ENCODE data around the gene AGPS.
"Not testable (repeated sequence)": the region's sequence is repeated elsewhere in the genome, so short reads cannot be mapped to it uniquely, and the experiment has no call there.

Gene AGPS

DNA sequence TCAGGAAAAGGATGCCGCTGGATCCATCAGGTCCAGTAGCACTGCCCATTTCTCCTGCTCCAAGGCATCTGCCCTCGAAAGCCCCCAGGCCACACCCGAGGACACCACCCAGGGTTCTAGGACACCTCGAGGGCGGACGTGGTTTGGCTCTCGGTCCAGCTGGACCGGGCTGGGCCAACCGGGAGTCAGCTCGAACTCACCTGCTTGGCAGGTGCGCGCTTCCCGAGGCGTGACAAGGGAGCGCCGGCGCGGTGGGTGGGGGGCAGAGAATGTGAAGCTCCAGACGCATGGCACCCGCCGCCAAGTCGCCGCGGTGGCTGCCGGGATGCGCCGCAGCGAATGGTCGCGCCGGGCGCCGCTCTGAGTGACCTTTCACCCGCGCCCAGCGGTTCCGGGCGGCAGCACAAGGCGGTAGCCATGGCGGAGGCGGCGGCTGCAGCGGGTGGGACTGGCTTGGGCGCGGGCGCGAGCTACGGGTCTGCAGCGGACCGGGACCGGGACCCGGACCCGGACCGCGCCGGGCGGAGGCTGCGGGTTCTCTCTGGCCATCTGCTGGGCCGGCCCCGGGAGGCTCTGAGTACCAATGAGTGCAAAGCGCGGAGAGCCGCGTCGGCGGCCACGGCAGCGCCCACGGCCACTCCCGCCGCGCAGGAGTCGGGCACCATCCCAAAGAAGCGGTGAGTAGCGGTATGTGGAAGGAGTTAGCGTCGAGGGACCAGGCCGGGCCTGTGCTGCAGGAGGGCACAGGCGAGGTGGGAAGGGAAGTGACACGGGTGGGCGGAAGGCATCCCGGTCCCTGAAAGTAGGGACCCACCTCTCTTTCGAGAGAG, at the start of gene AGPS:
AGPS (plus strand) TSS at position 401 of the 830 bp plus-strand sequence; CDS start at position 418, 17 bp downstream.
- DNase-seq: peak; percentile 83

DNA sequence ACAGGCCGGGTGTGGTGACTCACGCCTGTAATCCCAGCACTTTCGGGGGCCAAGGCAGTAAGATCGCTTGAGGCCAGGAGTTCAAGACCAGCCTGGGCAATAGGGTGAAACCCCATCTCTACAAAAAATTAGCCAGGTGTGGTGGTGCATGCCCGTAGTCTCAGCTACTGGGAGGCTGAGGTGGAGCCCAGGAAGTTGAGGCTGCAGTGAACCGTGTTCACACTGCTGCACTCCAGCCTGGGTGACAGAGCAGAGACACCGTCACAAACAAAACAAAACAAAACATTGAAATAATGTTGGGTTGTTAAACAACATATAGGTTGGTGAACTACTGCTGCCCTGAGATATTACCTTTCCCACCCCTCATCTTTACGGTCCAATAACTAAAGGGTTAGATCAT, 48.8 kb upstream of the AGPS start:
- DNase-seq: no peak

GRCh38 chr2:177344316-177344715, 48.3 kb upstream of the AGPS start:
- DNase-seq: no peak

DNA sequence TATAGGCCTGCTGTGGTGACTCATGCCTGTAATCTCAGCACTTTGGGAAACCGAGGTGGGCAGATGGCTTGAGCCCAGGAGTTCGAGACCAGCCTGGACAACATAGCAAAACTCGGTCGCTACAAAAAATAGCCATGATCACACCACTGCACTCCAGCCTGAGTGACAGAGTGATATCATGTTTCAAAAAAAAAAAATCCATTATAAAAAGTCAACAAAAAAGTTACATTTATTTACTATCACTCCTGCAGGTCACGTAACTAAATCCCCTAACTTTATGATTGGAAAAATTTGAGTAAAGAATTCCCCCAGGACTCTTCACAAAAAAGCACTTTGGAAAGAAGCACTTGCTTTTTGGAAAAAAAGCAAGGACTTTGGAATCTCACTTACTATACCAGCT, 46.4 kb upstream of the AGPS start:
- no peak for DNase-seq

GRCh38 chr2:177347570-177347969, 45.0 kb upstream of the AGPS start:
- no peak for DNase-seq

GRCh38 chr2:177348118-177348654, 44.4 kb upstream of the AGPS start:
- no peak for DNase-seq

- DNase-seq: no peak
Measured at GRCh38 chr2:177348733-177349693, 43.6 kb upstream of the AGPS start.

GRCh38 chr2:177350624-177351023, 41.9 kb upstream of the AGPS start:
- not testable (repeated sequence) for DNase-seq

GRCh38 chr2:177351121-177351520, 41.5 kb upstream of the AGPS start:
- DNase-seq: not testable (repeated sequence)

- no peak for DNase-seq
Measured at GRCh38 chr2:177352441-177353186, 40.0 kb upstream of the AGPS start.

GRCh38 chr2:177353187-177353478, 39.4 kb upstream of the AGPS start:
- no peak for DNase-seq

DNA sequence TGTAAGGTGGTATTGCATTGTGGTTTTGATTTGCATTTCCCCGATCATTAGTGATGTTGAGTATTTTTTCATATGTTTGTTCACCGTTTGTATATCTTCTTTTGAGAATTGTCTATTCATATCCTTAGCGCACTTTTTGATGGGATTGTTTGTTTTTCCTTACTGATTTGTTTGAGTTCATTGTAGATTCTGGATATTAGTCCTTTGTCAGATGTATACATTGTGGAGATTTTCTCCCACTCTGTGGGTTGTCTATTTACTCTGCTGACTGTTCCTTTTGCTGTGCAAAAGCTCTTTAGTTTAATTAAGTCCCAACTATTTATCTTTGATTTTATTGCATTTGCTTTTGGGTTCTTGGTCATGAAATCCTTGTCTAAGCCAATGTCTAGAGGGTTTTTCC, 38.0 kb upstream of the AGPS start:
- DNase-seq: peak; percentile 49

DNA sequence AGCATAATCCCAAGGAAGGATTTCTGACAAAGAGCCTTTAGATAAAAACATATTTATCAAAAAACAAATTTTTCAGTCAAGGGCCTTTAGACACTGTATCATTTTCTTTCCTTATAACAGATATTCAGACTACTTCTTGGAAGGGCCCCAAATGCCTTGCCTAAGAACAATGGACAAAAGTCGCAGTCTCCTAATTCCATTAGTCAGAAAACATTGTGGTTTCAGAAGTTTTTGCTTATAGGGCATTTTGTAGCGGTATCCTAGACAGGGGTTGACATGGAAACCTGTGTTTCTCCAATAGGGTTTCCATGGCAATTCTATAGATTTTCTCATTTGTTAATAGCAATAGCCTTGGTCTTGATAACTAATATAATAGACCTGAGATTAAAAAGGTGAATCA, 36.7 kb upstream of the AGPS start:
- no peak for DNase-seq

- no peak for DNase-seq
Measured at GRCh38 chr2:177359836-177360595, 32.6 kb upstream of the AGPS start.

- DNase-seq: no peak
Measured at GRCh38 chr2:177362499-177362898, 30.1 kb upstream of the AGPS start.

GRCh38 chr2:177363332-177363731, 29.2 kb upstream of the AGPS start:
- no peak for DNase-seq

GRCh38 chr2:177365764-177366163, 26.8 kb upstream of the AGPS start:
- not testable (repeated sequence) for DNase-seq

DNA sequence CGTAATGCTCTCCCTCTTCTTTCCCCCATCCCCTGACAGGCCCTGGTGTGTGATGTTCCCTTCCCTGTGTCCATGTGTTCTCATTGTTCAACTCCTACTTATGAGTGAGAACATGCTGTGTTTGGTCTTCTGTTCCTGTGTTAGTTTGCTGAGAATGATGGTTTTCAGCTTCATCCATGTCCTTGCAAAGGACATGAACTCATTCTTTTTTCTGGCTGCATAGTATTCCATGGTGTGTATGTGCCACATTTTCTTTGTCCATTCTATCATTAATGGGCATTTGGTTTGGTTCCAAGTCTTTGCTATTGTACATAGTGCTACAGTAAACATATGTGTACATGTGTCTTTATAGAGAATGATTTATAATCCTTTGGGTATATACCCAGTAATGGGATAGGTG, 24.6 kb upstream of the AGPS start:
- DNase-seq: not testable (repeated sequence)

- DNase-seq: no peak
Measured at GRCh38 chr2:177379354-177379753, 13.2 kb upstream of the AGPS start.

DNA sequence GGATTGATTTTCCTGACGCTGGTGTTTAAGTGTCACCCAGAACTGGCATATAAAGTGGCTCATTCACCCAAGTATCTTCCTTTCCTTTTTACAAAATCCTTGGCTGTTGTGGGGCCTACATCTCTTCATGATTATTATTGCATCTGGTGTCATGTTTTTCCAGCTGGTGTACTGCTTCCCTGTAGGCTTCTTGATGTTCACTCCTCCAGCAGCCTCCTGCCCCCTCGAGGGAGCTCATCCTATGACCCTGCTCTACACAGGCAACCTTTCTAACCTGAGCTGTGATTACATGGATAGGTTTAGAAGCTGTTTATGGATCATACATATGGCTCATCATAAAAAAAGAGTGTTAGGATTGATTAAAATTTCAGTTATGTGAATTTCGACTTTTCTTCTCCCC, 12.4 kb upstream of the AGPS start:
- DNase-seq: no peak

DNA sequence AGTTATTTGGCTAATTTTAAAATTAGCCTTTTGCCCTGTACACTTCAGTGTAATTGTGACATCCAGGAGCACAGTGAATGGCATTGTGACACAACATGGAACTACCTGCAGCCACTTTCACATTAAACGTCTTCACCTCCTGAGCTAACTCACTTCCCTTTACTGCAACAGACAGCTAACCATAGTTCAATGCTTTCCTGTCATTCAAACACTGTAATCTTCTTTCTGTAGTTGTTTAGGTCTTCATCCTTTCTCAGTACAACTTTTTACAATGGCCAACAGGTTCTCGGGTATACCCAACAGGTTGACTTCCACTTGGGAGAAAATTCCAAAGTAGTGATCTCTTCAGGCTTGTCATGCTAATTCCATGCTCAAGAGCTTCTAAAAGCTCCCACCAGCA, 8.6 kb upstream of the AGPS start:
- no peak for DNase-seq

DNA sequence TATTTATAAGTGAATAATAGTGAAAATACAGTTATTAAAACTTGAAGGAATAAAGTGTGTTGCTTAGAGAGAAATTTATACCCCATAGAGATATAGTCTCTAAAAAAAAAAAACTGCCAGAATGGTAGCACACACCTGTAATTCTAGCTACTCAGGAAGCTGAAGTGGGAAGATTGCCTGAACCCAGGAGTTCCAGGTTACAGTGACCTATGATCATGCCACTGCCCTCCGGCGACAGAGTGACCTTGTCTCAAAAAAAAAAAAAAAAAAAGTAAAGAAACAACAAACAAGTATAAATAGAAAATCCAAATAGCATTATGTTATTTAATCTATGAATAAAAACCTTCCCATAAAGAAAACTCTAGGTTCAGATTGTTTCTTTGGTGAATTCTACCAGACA, 7.4 kb upstream of the AGPS start:
- no peak for DNase-seq

Data from NCI-H146 (cell line).